Measurements from ENCODE around the gene RGS6. TPM values are rescaled to one million over a fixed set of nuclear protein-coding genes. Genes with fewer than 3 reads are reported as not detected.

The RGS6 gene
- total RNA-seq, 4 donors from 2014 or later = 7.6 to 25.3 (median 17.2) TPM

GRCh38 chr14:72523424-72524294 is 591.4 kb downstream of the RGS6 start:
- no peak overlapping the region for H3K4me3 ChIP-seq (replicated peaks in 1 of 3)
- H3K27me3 ChIP-seq = no peaks in the 10 kb centered on the region
- H3K4me1 ChIP-seq = no peaks in the 10 kb centered on the region
- TF ChIP-seq CTCF (IDR thresholded peaks at IDR 0.05) (no peak), POLR2A (IDR thresholded peaks at IDR 0.05) (no peak)
- 76 to 81% methylated on average over 5 of the region's 5 CpGs for WGBS, 2 donors
- no peak for DNase-seq
- no peak overlapping the region for H3K27ac ChIP-seq
- intact Hi-C loops (cut with DNase I) = no loop called here
- peaks cover 0 to 3% of the 10 kb centered on the region in 2 donors for H3K36me3 ChIP-seq
- H3K9me3 ChIP-seq = no peaks in the 10 kb centered on the region

- no peak for DNase-seq
- intact Hi-C loops (cut with DNase I) = no loop called here
- Histone ChIP-seq H3K9me3 (no peaks in the 10 kb centered on the region), H3K4me3 (replicated peaks in 1 of 3) (no peak overlapping the region), H3K36me3 (peaks cover 0 to 3% of the 10 kb centered on the region in 2 donors), H3K27ac (no peak overlapping the region), H3K4me1 (no peaks in the 10 kb centered on the region), H3K27me3 (no peaks in the 10 kb centered on the region)
- TF ChIP-seq CTCF (IDR thresholded peaks at IDR 0.05) = no peak
- no peak for TF ChIP-seq POLR2A (IDR thresholded peaks at IDR 0.05)
Measured at GRCh38 chr14:72524295-72524629, 592.0 kb downstream of the RGS6 start.

GRCh38 chr14:72525087-72525915 is 593.1 kb downstream of the RGS6 start:
- intact Hi-C loops (cut with DNase I) = no loop called here
- Histone ChIP-seq H3K27ac (no peak overlapping the region), H3K4me3 (replicated peaks in 1 of 3) (no peak overlapping the region), H3K4me1 (no peaks in the 10 kb centered on the region), H3K36me3 (peaks cover 0 to 3% of the 10 kb centered on the region in 2 donors), H3K9me3 (no peaks in the 10 kb centered on the region), H3K27me3 (no peaks in the 10 kb centered on the region)
- DNase-seq = no peak
- WGBS, 2 donors = 94 to 95% methylated on average over 11 of the region's 11 CpGs
- TF ChIP-seq POLR2A (IDR thresholded peaks at IDR 0.05) (no peak), CTCF (IDR thresholded peaks at IDR 0.05) (no peak)

- TF ChIP-seq CTCF (IDR thresholded peaks at IDR 0.05) (no peak), POLR2A (IDR thresholded peaks at IDR 0.05) (no peak)
- no peaks in the 10 kb centered on the region for H3K27me3 ChIP-seq
- H3K27ac ChIP-seq = no peak overlapping the region
- peaks cover 0 to 3% of the 10 kb centered on the region in 2 donors for H3K36me3 ChIP-seq
- WGBS, 2 donors = 62 to 65% methylated on average over 1 of the region's 1 CpG
- H3K4me1 ChIP-seq = no peaks in the 10 kb centered on the region
- H3K4me3 ChIP-seq (replicated peaks in 1 of 3) = no peak overlapping the region
- intact Hi-C loops (cut with DNase I) = no loop called here
- no peaks in the 10 kb centered on the region for H3K9me3 ChIP-seq
- DNase-seq = no peak
Measured at GRCh38 chr14:72527591-72527990, 595.4 kb downstream of the RGS6 start.

Data from thyroid gland (tissue), 4 donors.